ENCODE results near the gene OR4F17.
"Not testable (repeated sequence)": the region's sequence is repeated elsewhere in the genome, so short reads cannot be mapped to it uniquely, and the experiment has no call there.

OR4F17 gene

GRCh38 chr19:106804-107203 lies at the start of gene OR4F17:
TSS of gene OR4F17 (plus strand) at chr19:107104. CDS start at chr19:110679, 3,575 bp downstream.
- in situ Hi-C loops (cut with MboI; ENCODE audit: low sequenced_read_pairs): not testable (repeated sequence)

GRCh38 chr19:70793-71192 lies 36.1 kb upstream of the OR4F17 start:
- in situ Hi-C loops (cut with MboI; ENCODE audit: low sequenced_read_pairs): not testable (repeated sequence)

GRCh38 chr19:82864-83263 lies 24.0 kb upstream of the OR4F17 start:
- in situ Hi-C loops (cut with MboI; ENCODE audit: low sequenced_read_pairs): not testable (repeated sequence)

- in situ Hi-C loops (cut with MboI; ENCODE audit: low sequenced_read_pairs): not testable (repeated sequence)
Observed at GRCh38 chr19:83626-84025, 23.3 kb upstream of the OR4F17 start.

GRCh38 chr19:90678-91077 lies 16.2 kb upstream of the OR4F17 start:
- in situ Hi-C loops (cut with MboI; ENCODE audit: low sequenced_read_pairs): not testable (repeated sequence)

- in situ Hi-C loops (cut with MboI; ENCODE audit: low sequenced_read_pairs): not testable (repeated sequence)
Observed at GRCh38 chr19:94794-95193, 12.1 kb upstream of the OR4F17 start.

GRCh38 chr19:97647-98046 lies 9.3 kb upstream of the OR4F17 start:
- in situ Hi-C loops (cut with MboI; ENCODE audit: low sequenced_read_pairs): not testable (repeated sequence)

- in situ Hi-C loops (cut with MboI; ENCODE audit: low sequenced_read_pairs): not testable (repeated sequence)
Observed at GRCh38 chr19:120443-121140, 13.7 kb downstream of the OR4F17 start.

Measured in HL-60/S4 (cell line).